ENCODE data around the gene VAV2.

The VAV2 gene

DNA sequence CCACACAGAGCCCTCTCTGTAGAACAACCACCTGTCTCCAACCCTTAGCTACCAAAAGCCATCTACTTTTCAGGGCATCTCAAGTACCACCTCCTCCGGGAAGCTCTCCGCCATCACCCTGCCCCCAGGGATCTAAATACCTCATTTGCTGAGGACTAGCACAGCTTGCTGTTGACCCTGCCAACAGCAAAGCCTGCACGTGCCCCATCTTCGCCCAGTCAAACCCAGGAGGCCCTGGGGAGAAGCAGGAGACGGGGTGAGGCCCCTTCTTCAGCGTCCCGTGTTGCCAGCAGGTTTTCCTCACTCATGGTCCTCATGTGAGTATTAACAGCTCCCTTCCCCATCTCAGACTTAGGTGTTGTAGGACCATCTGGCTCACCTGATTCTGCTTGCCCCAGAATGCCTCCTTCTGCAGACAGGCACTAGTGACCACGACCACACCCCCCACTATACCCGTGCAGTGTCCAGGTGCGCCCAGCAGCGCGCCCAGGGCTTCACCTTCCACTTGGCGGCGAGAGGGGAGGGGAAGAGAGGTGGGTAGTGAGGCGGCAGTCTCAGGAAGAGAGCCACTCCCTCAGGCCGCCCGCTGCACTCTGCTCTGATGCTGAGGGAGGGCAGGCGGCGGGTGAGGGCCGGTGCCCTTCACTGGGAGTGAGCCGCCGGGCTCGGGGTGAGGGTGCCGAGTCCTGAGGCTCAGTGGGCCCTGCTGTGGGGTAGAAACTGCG, 11.1 kb downstream of the VAV2 start:
- DNase-seq (ENCODE audit: low read depth), result no peak

DNA sequence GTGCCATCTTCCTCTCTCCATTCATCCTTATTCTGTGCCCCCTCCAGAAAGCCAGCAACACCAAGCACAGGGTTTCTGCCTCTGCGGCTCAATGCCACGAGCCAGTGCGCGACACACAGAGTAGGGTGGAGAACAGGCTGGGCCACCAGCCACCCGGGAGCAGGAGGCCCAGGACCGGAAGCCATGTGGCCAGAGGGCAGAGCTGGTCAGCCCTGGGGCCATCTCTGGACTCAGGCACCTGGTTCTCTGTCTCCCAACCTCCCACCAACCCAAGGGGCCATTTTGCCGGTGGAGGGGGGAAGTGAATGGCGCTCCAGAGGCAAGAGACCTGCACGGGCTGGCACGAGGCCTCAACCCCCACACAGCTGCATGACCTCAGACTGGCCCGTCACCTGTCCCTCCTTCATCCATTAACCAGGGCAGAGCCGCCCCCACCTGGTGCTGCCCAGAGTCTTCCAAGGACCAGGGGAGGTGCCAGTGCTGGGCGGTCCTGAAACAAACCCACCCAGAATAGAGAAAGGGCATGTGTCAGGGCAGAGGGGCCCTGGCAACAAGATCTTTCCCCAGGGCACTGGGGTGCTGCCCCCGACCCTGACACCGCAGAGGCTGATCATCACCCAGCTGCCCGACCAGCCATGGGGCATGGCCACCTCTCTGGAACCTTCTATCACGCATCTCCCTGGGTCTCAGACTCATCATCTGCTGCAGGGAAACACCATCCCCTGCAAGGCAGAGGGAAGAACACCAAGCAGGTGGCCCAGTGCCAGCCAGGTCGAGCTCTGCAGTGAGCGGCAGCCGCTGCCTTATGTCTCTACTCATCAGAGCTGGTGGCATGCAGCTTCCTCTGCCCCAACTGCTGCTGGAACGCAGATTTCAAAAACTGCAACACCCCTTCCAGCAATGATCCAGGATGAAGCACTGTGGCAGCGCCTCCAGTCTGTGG, 11.9 kb downstream of the VAV2 start:
- DNase-seq (ENCODE audit: low read depth), result no peak

GRCh38 chr9:133979273-133979920, 12.7 kb downstream of the VAV2 start:
- DNase-seq (ENCODE audit: low read depth), result no peak

DNA sequence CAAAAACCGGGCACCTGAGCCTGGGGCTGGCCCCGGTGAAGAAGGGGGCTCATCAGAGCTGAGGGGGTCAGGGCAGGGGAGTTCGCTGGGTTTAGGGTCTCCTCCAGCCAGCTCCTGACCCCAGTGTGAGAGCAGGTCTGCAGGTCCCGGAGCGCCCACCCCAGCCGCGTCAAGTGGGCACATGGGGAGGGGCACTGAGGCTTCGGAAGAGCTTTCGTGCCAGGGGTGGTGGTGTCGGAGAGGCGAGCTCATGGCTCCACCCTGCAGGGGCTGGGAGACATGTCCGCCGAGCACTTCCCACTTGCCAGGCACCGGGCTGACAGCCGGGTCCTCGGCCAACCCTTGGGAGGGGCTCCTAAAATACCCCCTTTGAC, 13.2 kb downstream of the VAV2 start:
- DNase-seq (ENCODE audit: low read depth), result no peak

GRCh38 chr9:133978226-133978898, 13.8 kb downstream of the VAV2 start:
- no peak for DNase-seq (ENCODE audit: low read depth)

GRCh38 chr9:133977421-133978201, 14.5 kb downstream of the VAV2 start:
- DNase-seq (ENCODE audit: low read depth), result no peak

GRCh38 chr9:133976887-133977286, 15.2 kb downstream of the VAV2 start:
- DNase-seq (ENCODE audit: low read depth), result no peak

DNA sequence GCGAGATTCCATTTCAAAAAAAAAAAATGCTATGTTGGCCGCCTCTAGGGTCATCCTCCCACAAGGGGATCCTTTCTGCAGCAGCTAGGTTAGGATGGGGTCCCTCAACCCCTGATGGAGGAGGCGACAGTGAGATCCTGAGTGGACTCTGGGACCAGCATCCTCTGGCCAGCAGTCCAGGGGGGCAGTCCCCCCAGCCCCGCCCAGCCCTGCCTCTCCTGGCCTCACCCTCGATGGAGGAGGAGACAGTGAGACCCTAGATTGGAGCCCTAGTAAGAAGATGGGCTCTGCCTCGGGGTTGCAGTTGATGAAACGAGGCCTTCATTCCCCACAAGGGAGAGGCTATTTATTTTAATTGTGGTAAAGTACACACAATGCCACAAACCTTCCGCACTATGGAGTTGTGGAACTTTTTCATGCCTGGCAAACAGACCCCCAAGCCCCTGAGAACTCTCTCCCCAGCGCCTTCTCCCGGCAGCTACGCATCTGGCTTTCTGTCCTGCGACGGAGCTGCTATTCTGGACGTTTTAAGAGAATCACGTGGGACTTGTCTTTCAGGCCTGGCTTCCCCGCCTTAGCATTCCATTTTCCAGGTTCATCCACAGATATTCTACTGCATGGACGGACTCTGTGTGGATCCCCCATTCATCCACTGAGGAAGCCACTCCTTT, 15.8 kb downstream of the VAV2 start:
- DNase-seq (ENCODE audit: low read depth), result no peak

- DNase-seq (ENCODE audit: low read depth), result no peak
Measured at GRCh38 chr9:133975511-133975910, 16.6 kb downstream of the VAV2 start.

- no peak for DNase-seq (ENCODE audit: low read depth)
Measured at GRCh38 chr9:133974631-133975341, 17.3 kb downstream of the VAV2 start.

DNA sequence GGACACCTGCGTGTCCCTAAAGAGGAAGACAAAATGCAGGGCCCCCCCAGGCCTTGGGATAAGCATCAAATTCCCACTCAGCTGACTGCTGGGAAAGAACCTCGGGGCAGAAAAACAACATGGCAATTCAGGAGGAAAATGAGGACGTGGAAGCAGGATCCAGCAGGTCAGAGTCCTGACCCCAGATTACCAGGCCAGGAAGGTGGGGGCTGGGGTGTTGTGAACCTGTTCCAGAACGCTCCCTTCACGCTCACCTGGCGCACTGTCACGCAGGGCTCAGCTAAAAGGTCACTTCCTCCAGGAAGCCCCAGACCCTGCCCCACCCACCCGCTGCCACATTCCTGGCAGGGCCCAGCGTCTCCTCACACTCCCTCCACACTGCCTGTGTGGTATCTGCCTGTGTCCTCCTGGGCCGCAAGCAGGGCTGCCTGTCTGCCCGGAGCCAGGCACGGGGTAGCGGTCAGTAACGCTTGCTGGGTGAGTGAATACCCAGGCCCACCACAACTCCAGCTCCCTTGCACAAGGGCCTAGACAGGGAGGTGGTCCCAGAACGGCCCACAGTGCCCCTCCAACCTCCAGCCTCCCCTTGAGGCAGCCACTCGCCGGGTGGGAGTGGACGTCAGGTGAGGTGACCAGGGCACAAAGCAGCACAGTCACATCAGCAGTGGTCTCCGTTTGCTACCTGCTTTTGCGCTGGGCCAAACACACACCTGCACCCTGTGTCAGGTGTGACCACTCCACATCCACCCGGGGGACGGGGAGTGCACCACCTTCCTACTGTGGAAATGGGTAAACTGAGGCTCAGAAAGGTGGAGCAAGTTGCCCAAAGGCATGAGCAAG, 18.1 kb downstream of the VAV2 start:
- DNase-seq (ENCODE audit: low read depth), result no peak

DNA sequence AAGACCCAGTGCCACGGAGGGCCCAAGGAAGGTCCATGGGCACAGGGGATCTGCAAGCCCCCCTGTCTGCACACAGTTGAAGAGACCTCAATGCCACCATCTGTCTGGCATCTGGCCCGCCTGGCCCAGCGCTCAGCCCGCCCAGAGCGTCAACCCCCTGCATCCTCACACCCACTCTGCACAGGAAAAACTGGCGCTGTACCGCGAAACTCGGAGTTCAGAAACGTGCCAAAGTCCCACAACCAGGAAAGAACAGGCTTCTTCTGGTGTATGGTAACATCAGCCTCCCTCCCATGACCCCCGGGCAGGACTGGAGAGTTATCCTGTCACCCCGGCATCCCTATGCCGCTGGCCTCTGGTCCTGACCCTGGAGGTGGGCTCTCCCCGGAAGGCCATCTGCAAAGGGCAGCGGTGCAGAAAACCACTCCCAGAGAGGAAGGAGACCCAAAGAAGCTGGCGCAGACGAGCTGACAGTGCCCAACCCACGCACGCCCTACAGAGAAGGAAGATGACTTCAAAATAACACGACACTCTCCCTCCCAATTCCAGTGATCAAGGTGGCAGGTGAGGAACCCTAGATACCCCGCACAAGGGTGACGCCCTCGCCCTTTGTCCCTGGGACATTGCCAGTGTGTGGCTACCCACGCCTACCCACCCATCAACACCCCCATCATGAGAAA, 18.9 kb downstream of the VAV2 start:
- DNase-seq (ENCODE audit: low read depth), result no peak

GRCh38 chr9:133971981-133972941, 19.9 kb downstream of the VAV2 start:
- no peak for DNase-seq (ENCODE audit: low read depth)

DNA sequence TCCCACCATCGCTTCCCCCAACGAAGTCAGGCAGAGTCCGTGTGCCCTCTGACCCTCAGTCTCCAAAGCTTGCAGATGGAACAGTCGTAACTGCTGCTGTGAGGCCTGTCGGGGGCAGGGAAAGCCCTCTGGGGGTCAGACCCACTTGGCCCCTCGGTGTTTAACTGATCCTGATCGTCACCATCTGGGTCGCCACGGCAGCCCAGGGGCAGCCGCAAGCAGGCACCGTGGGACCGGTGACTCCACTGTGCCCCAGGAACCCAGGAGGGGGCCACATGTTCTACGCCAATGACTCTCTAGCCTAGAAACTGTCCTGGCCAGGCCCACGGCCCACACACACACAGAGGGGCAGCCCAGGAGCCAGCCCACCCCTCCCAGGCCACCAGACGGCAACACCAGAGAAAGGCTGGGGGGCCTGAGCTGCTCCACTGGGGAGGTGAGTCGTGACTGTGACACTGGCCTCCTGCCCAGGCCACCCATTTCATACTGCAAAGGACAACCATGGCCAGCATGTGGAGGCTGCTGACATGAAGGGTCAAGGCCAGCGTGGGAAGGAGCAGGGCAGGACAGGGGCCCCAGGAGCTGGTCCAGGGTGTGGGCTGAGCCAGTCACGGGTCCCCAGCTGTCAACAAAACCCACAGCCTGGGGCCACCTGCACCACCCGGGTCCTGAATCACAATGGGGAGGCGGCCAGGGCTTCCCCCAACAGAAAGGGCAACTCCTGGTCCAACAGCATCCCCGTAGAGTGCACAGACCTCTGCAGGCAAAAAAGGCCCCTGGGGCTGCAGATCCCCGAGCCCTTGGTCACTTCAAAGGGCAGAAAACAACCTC, 20.8 kb downstream of the VAV2 start:
- DNase-seq (ENCODE audit: low read depth), result no peak

GRCh38 chr9:133970581-133971058, 21.5 kb downstream of the VAV2 start:
- no peak for DNase-seq (ENCODE audit: low read depth)

Measured in activated T-cell treated with anti-CD3 and anti-CD28 coated beads for 24 hours (primary cell).